Thymus (tissue), 11 donors: ENCODE data around the gene B4GAT1. TPM values are rescaled to one million over a fixed set of nuclear protein-coding genes. Genes with fewer than 3 reads are reported as not detected.

Experiments used
- DNase-seq, 9 donors: peaks; one replicate each; pipeline ENCODE4 v3.0.0-alpha.2; 2013; ENCODE audit warnings: low spot score in 9 of 9, low read depth in 6 of 9, missing footprints in 1 of 9
- H3K27ac ChIP-seq, 2 donors: one replicate each; pipeline ENCODE4 v1.5.1; 2013; ENCODE audit warnings: control low read depth in 1 of 2, low read depth in 1 of 2, low read length in 1 of 2, mild to moderate bottlenecking in 1 of 2, moderate library complexity in 1 of 2
- H3K27me3 ChIP-seq, 2 donors: one replicate each; pipeline ENCODE4 v1.5.1; 2013; ENCODE audit warnings: low read length in 1 of 2; ENCODE audit not compliant: control insufficient read depth in 2 of 2, insufficient read depth in 1 of 2
- H3K36me3 ChIP-seq, 2 donors: one replicate each; pipeline ENCODE4 v1.5.1; 2013; ENCODE audit warnings: low read length in 1 of 2, mild to moderate bottlenecking in 1 of 2, moderate library complexity in 1 of 2; ENCODE audit not compliant: control insufficient read depth in 2 of 2, insufficient read depth in 2 of 2
- H3K4me1 ChIP-seq, 2 donors: one replicate each; pipeline ENCODE4 v1.5.1; 2013; ENCODE audit warnings: low read length in 2 of 2; ENCODE audit not compliant: control insufficient read depth in 2 of 2, insufficient read depth in 2 of 2
- H3K4me3 ChIP-seq, 2 donors: one replicate each; pipeline ENCODE4 v1.5.1; 2013; ENCODE audit warnings: low read length in 2 of 2, control low read depth in 1 of 2, mild to moderate bottlenecking in 1 of 2
- H3K9me3 ChIP-seq, 2 donors: one replicate each; pipeline ENCODE4 v1.5.1; 2013; ENCODE audit warnings: low read length in 1 of 2, mild to moderate bottlenecking in 1 of 2; ENCODE audit not compliant: control insufficient read depth in 2 of 2, insufficient read depth in 1 of 2
- WGBS: extraction: QIAGEN DNeasy Blood & Tissue Kit; methylation state at CpG from one replicate; pipeline ENCODE4 v1.1.7; 2013; 5-methylcytosine and 5-hydroxymethylcytosine counted together
- polyA plus RNA-seq: library from polyadenylated mRNA; stranded (reverse); fragments of 200-250 nt; gene quantifications from one replicate; pipeline ENCODE4 v1.2.3, GENCODE V29; 2013
- total RNA-seq: library from RNA; stranded (reverse); fragments of 120-200 nt; gene quantifications from one replicate; pipeline ENCODE4 v1.2.4, GENCODE V29; 2013
- donor health status: healthy.

Gene B4GAT1
- total and polyA plus RNA-seq, 2 donors, result 9.9 to 10.3 TPM

- 95% methylated on average over 29 of the region's 29 CpGs for WGBS
- Histone ChIP-seq H3K4me3 (no peak overlapping the region), H3K36me3 (peaks cover 21 to 25% of the 10 kb centered on the region in 2 donors), H3K27me3 (peaks cover 5 to 40% of the 10 kb centered on the region in 2 donors), H3K4me1 (peaks cover 11 to 19% of the 10 kb centered on the region in 2 donors), H3K27ac (no peak overlapping the region), H3K9me3 (peaks cover 0 to 4% of the 10 kb centered on the region in 2 donors)
- no peak for DNase-seq
Observed at GRCh38 chr11:66333896-66334604, 13.4 kb downstream of the B4GAT1 start.

- peaks cover 16 to 26% of the 10 kb centered on the region in 2 donors for H3K4me1 ChIP-seq
- 96% methylated on average over 19 of the region's 19 CpGs for WGBS
Observed at GRCh38 chr11:66333220-66333877, 14.1 kb downstream of the B4GAT1 start.

GRCh38 chr11:66332371-66333219 lies 14.8 kb downstream of the B4GAT1 start:
- Histone ChIP-seq H3K9me3 (peaks cover 0 to 4% of the 10 kb centered on the region in 2 donors), H3K27me3 (peaks cover 5 to 40% of the 10 kb centered on the region in 2 donors), H3K4me3 (no peak overlapping the region), H3K4me1 (peaks cover 23 to 33% of the 10 kb centered on the region in 2 donors), H3K27ac (no peak overlapping the region), H3K36me3 (peaks cover 6 to 11% of the 10 kb centered on the region in 2 donors)
- DNase-seq, result no peak
- WGBS, result 92% methylated on average over 18 of the region's 18 CpGs

More at GRCh38 chr11:66333220-66333877, 14.1 kb downstream of the B4GAT1 start:
- Histone ChIP-seq H3K27ac (no peak overlapping the region), H3K9me3 (peaks cover 0 to 4% of the 10 kb centered on the region in 2 donors), H3K27me3 (peaks cover 5 to 40% of the 10 kb centered on the region in 2 donors), H3K36me3 (peaks cover 14 to 18% of the 10 kb centered on the region in 2 donors), H3K4me3 (no peak overlapping the region)
- DNase-seq, result no peak

- 95% methylated on average over 12 of the region's 12 CpGs for WGBS
- peaks cover 31 to 33% of the 10 kb centered on the region in 2 donors for H3K4me1 ChIP-seq
- H3K27me3 ChIP-seq, result peaks cover 5 to 35% of the 10 kb centered on the region in 2 donors
- H3K9me3 ChIP-seq, result peaks cover 0 to 4% of the 10 kb centered on the region in 2 donors
- no peak for DNase-seq
- peaks cover 0 to 2% of the 10 kb centered on the region in 2 donors for H3K36me3 ChIP-seq
- H3K27ac ChIP-seq, result no peak overlapping the region
- no peak overlapping the region for H3K4me3 ChIP-seq
Observed at GRCh38 chr11:66331542-66332370, 15.7 kb downstream of the B4GAT1 start.

- DNase-seq, result no peak
Observed at GRCh38 chr11:66330931-66331330, 16.5 kb downstream of the B4GAT1 start.

GRCh38 chr11:66329165-66329673 lies 18.2 kb downstream of the B4GAT1 start:
- no peak for DNase-seq
- H3K4me1 ChIP-seq, result peaks cover 38 to 50% of the 10 kb centered on the region in 2 donors
- H3K4me3 ChIP-seq, result no peak overlapping the region
- H3K27me3 ChIP-seq, result peaks cover 0 to 10% of the 10 kb centered on the region in 2 donors
- H3K36me3 ChIP-seq, result no peaks in the 10 kb centered on the region
- peaks cover 0 to 16% of the 10 kb centered on the region in 2 donors for H3K9me3 ChIP-seq
- over 99% methylated on average over 3 of the region's 3 CpGs for WGBS
- no peak overlapping the region for H3K27ac ChIP-seq

More at GRCh38 chr11:66330931-66331330, 16.5 kb downstream of the B4GAT1 start:
- Histone ChIP-seq H3K4me1 (peaks cover 29 to 33% of the 10 kb centered on the region in 2 donors), H3K27me3 (peaks cover 5 to 27% of the 10 kb centered on the region in 2 donors), H3K27ac (no peak overlapping the region), H3K9me3 (peaks cover 0 to 6% of the 10 kb centered on the region in 2 donors), H3K36me3 (no peaks in the 10 kb centered on the region), H3K4me3 (no peak overlapping the region)
- 82% methylated on average over 10 of the region's 10 CpGs for WGBS

- H3K27me3 ChIP-seq, result peaks cover 0 to 6% of the 10 kb centered on the region in 2 donors
- WGBS, result 17% methylated on average over 19 of the region's 19 CpGs
- H3K9me3 ChIP-seq, result peaks cover 0 to 16% of the 10 kb centered on the region in 2 donors
- H3K36me3 ChIP-seq, result no peaks in the 10 kb centered on the region
- H3K4me3 ChIP-seq, result peak overlapping the region in 1 of 2 donors; percentile 1
- peak overlapping the region; percentile 38 to 89 for H3K27ac ChIP-seq
- DNase-seq, result peak in 7 of 9 donors; percentile 69 to 93 (median 84)
- H3K4me1 ChIP-seq, result peaks cover 38 to 52% of the 10 kb centered on the region in 2 donors
Observed at GRCh38 chr11:66328302-66329144, 18.9 kb downstream of the B4GAT1 start.
